Activated naive CD4-positive, alpha-beta T cell treated with anti-CD3 and anti-CD28 coated beads, Interleukin-2, amount 50 U/mL, for 24 hours (primary cell): Measurements from ENCODE around the gene SLC7A1.

Experiments
- H3K27ac Mint-ChIP-seq: one replicate; pipeline ENCODE4 v1.8.0; 2021; ENCODE audit warnings: mild to moderate bottlenecking, mixed read lengths
- H3K27me3 Mint-ChIP-seq: one replicate; pipeline ENCODE4 v1.8.0; 2021; ENCODE audit warnings: mixed read lengths
- H3K36me3 Mint-ChIP-seq: one replicate; pipeline ENCODE4 v1.8.0; 2021; ENCODE audit warnings: mixed read lengths
- H3K4me1 Mint-ChIP-seq: one replicate; pipeline ENCODE4 v1.8.0; 2021; ENCODE audit warnings: mixed read lengths
- H3K4me3 Mint-ChIP-seq: one replicate; pipeline ENCODE4 v1.8.0; 2021; ENCODE audit warnings: mild to moderate bottlenecking, mixed read lengths
- H3K9me3 Mint-ChIP-seq: one replicate; pipeline ENCODE4 v1.8.0; 2021; ENCODE audit warnings: mixed read lengths

SLC7A1 gene

DNA sequence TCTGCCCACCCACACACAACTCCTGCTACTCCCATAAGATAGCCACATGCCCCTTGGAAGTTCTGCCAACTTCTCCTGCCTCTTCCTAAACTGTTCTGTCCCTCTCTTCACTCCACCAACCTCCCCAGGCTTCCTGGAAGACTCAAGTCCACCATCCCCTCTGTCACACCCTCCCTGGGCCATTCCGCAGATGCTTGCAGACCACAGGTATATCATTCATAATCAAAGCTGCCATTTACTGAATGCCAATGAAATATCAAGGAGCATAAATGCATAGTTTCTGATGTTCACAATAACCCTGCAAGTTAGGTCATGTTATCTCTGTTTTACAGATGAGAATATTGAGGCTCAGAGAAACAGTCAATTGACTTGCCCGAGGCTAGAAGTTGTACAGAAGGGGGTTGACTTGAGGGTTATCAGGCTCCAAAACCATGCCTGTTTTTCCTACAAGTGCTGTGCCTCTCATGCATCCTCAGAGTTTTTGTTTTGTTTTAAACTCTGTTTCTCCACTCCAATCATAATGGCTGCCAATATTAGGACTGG lies 135.6 kb downstream of the SLC7A1 start:
- Mint-ChIP-seq H3K36me3 (no peaks in the 10 kb centered on the region), H3K4me3 (no peak overlapping the region), H3K27ac (no peak overlapping the region), H3K9me3 (no peaks in the 10 kb centered on the region), H3K27me3 (peaks cover 7% of the 10 kb centered on the region), H3K4me1 (no peaks in the 10 kb centered on the region)
